Measurements from ENCODE around the gene C4orf50.

The C4orf50 gene

GRCh38 chr4:5906191-5906590, 112.0 kb downstream of the C4orf50 start:
- no peak for DNase-seq
- no peaks in the 10 kb centered on the region for H3K9me2 ChIP-seq (replicated peaks; ENCODE audit: insufficient read depth, low read length)
- no peak overlapping the region for H3K4me3 ChIP-seq (ENCODE audit: low read length)
- no peak overlapping the region for H3K4me2 ChIP-seq (ENCODE audit: low read depth, low read length)
- H3K36me3 ChIP-seq (replicated peaks; ENCODE audit: insufficient read depth, low read length): no peaks in the 10 kb centered on the region
- no peak overlapping the region for H3K27ac ChIP-seq (ENCODE audit: low read length)
- no peak overlapping the region for H2AFZ ChIP-seq (ENCODE audit: low read length)
- H3K27me3 ChIP-seq (replicated peaks; ENCODE audit: insufficient read depth, low read length): no peaks in the 10 kb centered on the region
- TF ChIP-seq EZH2phosphoT487 (IDR thresholded peaks at IDR 0.05; ENCODE audit: low read length) (no peak), CTCF (IDR thresholded peaks at IDR 0.05; ENCODE audit: low read length) (no peak), EZH2 (optimal IDR thresholded peaks at IDR 0.05; ENCODE audit: low read depth, low read length) (no peak)
- H4K20me1 ChIP-seq (ENCODE audit: insufficient read depth, low read length): no peaks in the 10 kb centered on the region
- no peak overlapping the region for H3K9ac ChIP-seq (ENCODE audit: low read length)
- H3K4me1 ChIP-seq (ENCODE audit: low read length): no peaks in the 10 kb centered on the region
- H3F3A ChIP-seq (ENCODE audit: insufficient read depth, low read length): no peaks in the 10 kb centered on the region
- H3K79me2 ChIP-seq (ENCODE audit: low read length): no peaks in the 10 kb centered on the region
- H3K9me3 ChIP-seq (replicated peaks; ENCODE audit: insufficient read depth, low read length): no peaks in the 10 kb centered on the region

- Histone ChIP-seq H3F3A (ENCODE audit: insufficient read depth, low read length) (no peaks in the 10 kb centered on the region), H3K9me3 (replicated peaks; ENCODE audit: insufficient read depth, low read length) (no peaks in the 10 kb centered on the region), H3K4me1 (ENCODE audit: low read length) (no peaks in the 10 kb centered on the region), H4K20me1 (ENCODE audit: insufficient read depth, low read length) (no peaks in the 10 kb centered on the region), H3K79me2 (ENCODE audit: low read length) (no peaks in the 10 kb centered on the region), H3K4me3 (ENCODE audit: low read length) (no peak overlapping the region), H3K4me2 (ENCODE audit: low read depth, low read length) (no peak overlapping the region), H2AFZ (ENCODE audit: low read length) (no peak overlapping the region), H3K9ac (ENCODE audit: low read length) (no peak overlapping the region), H3K9me2 (replicated peaks; ENCODE audit: insufficient read depth, low read length) (no peaks in the 10 kb centered on the region), H3K27me3 (replicated peaks; ENCODE audit: insufficient read depth, low read length) (no peaks in the 10 kb centered on the region), H3K27ac (ENCODE audit: low read length) (no peak overlapping the region), H3K36me3 (replicated peaks; ENCODE audit: insufficient read depth, low read length) (no peaks in the 10 kb centered on the region)
- no peak for DNase-seq
- TF ChIP-seq EZH2 (optimal IDR thresholded peaks at IDR 0.05; ENCODE audit: low read depth, low read length) (no peak), EZH2phosphoT487 (IDR thresholded peaks at IDR 0.05; ENCODE audit: low read length) (no peak), CTCF (IDR thresholded peaks at IDR 0.05; ENCODE audit: low read length) (no peak)
These were observed 112.5 kb downstream of the C4orf50 start for GRCh38 chr4:5905714-5906113.

- no peak overlapping the region for H2AFZ ChIP-seq (ENCODE audit: low read length)
- H3F3A ChIP-seq (ENCODE audit: insufficient read depth, low read length): no peaks in the 10 kb centered on the region
- no peaks in the 10 kb centered on the region for H3K36me3 ChIP-seq (replicated peaks; ENCODE audit: insufficient read depth, low read length)
- H3K9ac ChIP-seq (ENCODE audit: low read length): no peak overlapping the region
- no peak for DNase-seq
- peaks cover 22% of the 10 kb centered on the region; the same call in 1 of the 2 replicates for H3K27me3 ChIP-seq (replicated peaks; ENCODE audit: insufficient read depth, low read length)
- no peaks in the 10 kb centered on the region for H4K20me1 ChIP-seq (ENCODE audit: insufficient read depth, low read length)
- no peaks in the 10 kb centered on the region for H3K4me1 ChIP-seq (ENCODE audit: low read length)
- H3K9me3 ChIP-seq (replicated peaks; ENCODE audit: insufficient read depth, low read length): no peaks in the 10 kb centered on the region
- H3K9me2 ChIP-seq (replicated peaks; ENCODE audit: insufficient read depth, low read length): no peaks in the 10 kb centered on the region; the same call in 1 of the 2 replicates
- no peaks in the 10 kb centered on the region for H3K79me2 ChIP-seq (ENCODE audit: low read length)
- no peak overlapping the region for H3K27ac ChIP-seq (ENCODE audit: low read length)
- no peak for TF ChIP-seq CTCF (IDR thresholded peaks at IDR 0.05; ENCODE audit: low read length)
- no peak for TF ChIP-seq EZH2 (optimal IDR thresholded peaks at IDR 0.05; ENCODE audit: low read depth, low read length)
- no peak for TF ChIP-seq EZH2phosphoT487 (IDR thresholded peaks at IDR 0.05; ENCODE audit: low read length)
- no peak overlapping the region for H3K4me3 ChIP-seq (ENCODE audit: low read length)
- H3K4me2 ChIP-seq (ENCODE audit: low read depth, low read length): no peak overlapping the region
These were observed 117.4 kb downstream of the C4orf50 start for GRCh38 chr4:5900844-5901243.
